MCF 10A (cell line): ENCODE results near the gene MEX3A. TPM values are rescaled to one million over a fixed set of nuclear protein-coding genes. Genes with fewer than 3 reads are reported as not detected.

Experiments
- BruUV-seq: library from RNA; stranded (reverse); fragments of 400-500 nt; replicated peaks from 2 replicates; lab custom pipeline; 2021; lab: Mats Ljungman, UMichigan
- CTCF ChIA-PET: fragments of 300-600 bp; sonication (Branson Sonifier 250); formaldehyde crosslinking; extraction: SDS; loops from one replicate; lab custom pipeline; 2021; ENCODE audit warnings: antibody characterized with exemption, inconsistent platforms; lab: Yijun Ruan, JAX
- POLR2A ChIA-PET: fragments of 300-600, 350-650 bp; sonication (Branson Sonifier 250); formaldehyde crosslinking; extraction: SDS; loops from one replicate; lab custom pipeline; 2020; ENCODE audit warnings: antibody characterized with exemption, inconsistent platforms; lab: Yijun Ruan, JAX
- DNase-seq: peaks from one replicate; pipeline ENCODE4 v3.0.0-alpha.2; 2018; ENCODE audit not compliant: unreplicated experiment
- H3K27ac Mint-ChIP-seq: one replicate; pipeline ENCODE4 v1.8.0; 2022; ENCODE audit warnings: mild to moderate bottlenecking, low read depth, mixed read lengths; ENCODE audit not compliant: unreplicated experiment
- H3K27me3 Mint-ChIP-seq: one replicate; pipeline ENCODE4 v1.8.0; 2022; ENCODE audit warnings: mixed read lengths; ENCODE audit not compliant: insufficient read depth, unreplicated experiment
- H3K36me3 Mint-ChIP-seq: one replicate; pipeline ENCODE4 v1.8.0; 2022; ENCODE audit warnings: mild to moderate bottlenecking, moderate library complexity, mixed read lengths; ENCODE audit not compliant: insufficient read depth, unreplicated experiment
- H3K4me1 Mint-ChIP-seq: one replicate; pipeline ENCODE4 v1.8.0; 2022; ENCODE audit warnings: mixed read lengths; ENCODE audit not compliant: insufficient read depth, unreplicated experiment
- H3K4me3 Mint-ChIP-seq: one replicate; pipeline ENCODE4 v1.8.0; 2022; ENCODE audit warnings: mild to moderate bottlenecking, moderate library complexity, mixed read lengths; ENCODE audit not compliant: unreplicated experiment
- H3K9me3 Mint-ChIP-seq: one replicate; pipeline ENCODE4 v1.8.0; 2022; ENCODE audit warnings: mixed read lengths; ENCODE audit not compliant: unreplicated experiment
- CTCF ChIP-seq: fragments of 200-600 bp; IDR thresholded peaks from one replicate; pipeline ENCODE4 v1.8.0; 2022; ENCODE audit warnings: antibody characterized with exemption, mild to moderate bottlenecking; ENCODE audit not compliant: unreplicated experiment
- intact Hi-C: fragments of 100-400 bp; cut with micrococcal nuclease; formaldehyde crosslinking; loops from 2 replicates; pipeline ENCODE4 v1.14.1; 2022
- total RNA-seq: library from RNA; stranded (reverse); gene quantifications from 2 replicates; pipeline ENCODE4 v1.2.3, GENCODE V29; 2022

MEX3A gene
- total RNA-seq, 1 experiment from 2014 or later: 0.91 TPM

- Mint-ChIP-seq H3K9me3 (no peaks in the 10 kb centered on the region), H3K4me3 (no peak overlapping the region), H3K4me1 (peaks cover 69% of the 10 kb centered on the region), H3K36me3 (peaks cover 7% of the 10 kb centered on the region), H3K27me3 (no peaks in the 10 kb centered on the region), H3K27ac (peak overlapping the region; percentile 91)
- ChIA-PET POLR2A (interaction anchor here (1.6 to 28.2 kb wide), 2 partner anchors 9 to 15 kb away, joined by 4 to 960 read pairs; partner anchors contain the start of gene LMNA), CTCF (interaction anchor here (0.9 to 16.2 kb wide), 3 partner anchors 18 to 25 kb away, joined by 3 to 234 read pairs (median 6); no protein-coding TSS in a partner anchor)
- no peak for TF ChIP-seq CTCF
- intact Hi-C loops: no loop called here
- BruUV-seq: no TSS peak
- DNase-seq: no peak
Observed at GRCh38 chr1:156108664-156109241, 26.5 kb upstream of the MEX3A start.

GRCh38 chr1:156108057-156108456 is 25.8 kb upstream of the MEX3A start:
- peaks cover 69% of the 10 kb centered on the region for H3K4me1 Mint-ChIP-seq
- no peaks in the 10 kb centered on the region for H3K9me3 Mint-ChIP-seq
- no peak for TF ChIP-seq CTCF
- BruUV-seq: no TSS peak
- no peaks in the 10 kb centered on the region for H3K27me3 Mint-ChIP-seq
- H3K36me3 Mint-ChIP-seq: peaks cover 7% of the 10 kb centered on the region
- ChIA-PET POLR2A (interaction anchor here (1.0 to 28.2 kb wide), 3 partner anchors 8 to 107 kb away, joined by 4 to 960 read pairs (median 4); partner anchors contain the start of gene LMNA), CTCF (interaction anchor here (0.8 to 26.9 kb wide), 4 partner anchors 17 to 118 kb away, joined by 3 to 1892 read pairs (median 118); partner anchors contain the start of genes LMNA and SEMA4A)
- no peak overlapping the region for H3K4me3 Mint-ChIP-seq
- intact Hi-C loops: no loop called here
- peak overlapping the region; percentile 91 for H3K27ac Mint-ChIP-seq
- DNase-seq: no peak

- Mint-ChIP-seq H3K9me3 (no peaks in the 10 kb centered on the region), H3K4me3 (peak overlapping the region; percentile 62), H3K36me3 (peaks cover 7% of the 10 kb centered on the region), H3K4me1 (peaks cover 63% of the 10 kb centered on the region), H3K27me3 (no peaks in the 10 kb centered on the region), H3K27ac (peak overlapping the region; percentile 91)
- TF ChIP-seq CTCF: no peak
- DNase-seq: no peak
- POLR2A ChIA-PET: interaction anchor here (0.6 to 28.2 kb wide), 11 partner anchors 8 to 176 kb away, joined by 3 to 960 read pairs (median 3); partner anchors contain the start of genes LMNA, PMF1 and SMG5
- intact Hi-C loops: loop anchor here (1.0 kb wide), 1 partner anchor 7 kb away; the partner anchor contains the start of gene LMNA
- CTCF ChIA-PET: interaction anchor here (0.5 to 26.9 kb wide), 9 partner anchors 16 to 248 kb away, joined by 3 to 1892 read pairs (median 4); partner anchors contain the start of genes LMNA, SEMA4A and SYT11
- TSS peak; percentile 82 for BruUV-seq
Observed at GRCh38 chr1:156106624-156107488, 24.6 kb upstream of the MEX3A start.
